OCI-LY7 (cell line): Measurements from ENCODE around the gene PLPPR5.

Experiments
- CTCF ChIP-seq: fragments of 200-600 bp; sonication (generic); conservative IDR thresholded peaks from 2 replicates; pipeline ENCODE4 v1.5.1; 2014; ENCODE audit warnings: mild to moderate bottlenecking, antibody characterized with exemption, low read length, moderate library complexity, mixed read lengths
- EZH2phosphoT487 ChIP-seq: fragments of 200-600 bp; sonication (generic); IDR thresholded peaks from 2 replicates; pipeline ENCODE4 v1.6.1; 2018; ENCODE audit warnings: low read depth, borderline replicate concordance, mild to moderate bottlenecking, mixed run types, antibody characterized with exemption, low read length, moderate library complexity, mixed read lengths

GRCh38 chr1:98919652-98920051 lies 85.0 kb downstream of the PLPPR5 start:
- TF ChIP-seq CTCF (no peak), EZH2phosphoT487 (no peak)
